K562 (cell line): ENCODE data around the gene FMOD. TPM values are rescaled to one million over a fixed set of nuclear protein-coding genes. Genes with fewer than 3 reads are reported as not detected.

ENCODE experiments used
- GTF2E2 ChIP-seq: fragments of 200-800 bp; sonication (Bioruptor generic); IDR thresholded peaks from 2 replicates; pipeline ENCODE4 v1.6.1; 2016; ENCODE audit warnings: missing genetic modification characterization, missing compliant biosample characterization
- LCOR ChIP-seq: sonication (generic); formaldehyde crosslinking; IDR thresholded peaks from 2 replicates; pipeline ENCODE4 v1.8.0; 2022; ENCODE audit warnings: mild to moderate bottlenecking, missing genetic modification reagents
- PHTF2 ChIP-seq: fragments of 250-450 bp; sonication (Bioruptor Pico); IDR thresholded peaks from 2 replicates; pipeline ENCODE4 v1.5.0; 2021; ENCODE audit warnings: mild to moderate bottlenecking
- RBM14 ChIP-seq: fragments of 200-400 bp; formaldehyde crosslinking; IDR thresholded peaks from 2 replicates; pipeline ENCODE4 v1.6.1; 2018; ENCODE audit warnings: low read depth, mild to moderate bottlenecking, low read length, moderate library complexity, borderline replicate concordance; ENCODE audit not compliant: insufficient read depth
- TCF3 ChIP-seq: sonication (generic); formaldehyde crosslinking; IDR thresholded peaks from 2 replicates; pipeline ENCODE4 v1.4.0; 2020; ENCODE audit warnings: mild to moderate bottlenecking, missing genetic modification reagents
- TFAM ChIP-seq: fragments of 250-450 bp; sonication (Bioruptor Pico); conservative IDR thresholded peaks from 2 replicates; pipeline ENCODE4 v1.5.0; 2021; ENCODE audit warnings: mild to moderate bottlenecking, moderate library complexity
- TOE1 ChIP-seq, 2 experiments: fragments of 450-650 bp in 1 of 2; sonication (generic) in 1 of 2; formaldehyde crosslinking in 1 of 2; IDR thresholded peaks; 2 replicates each; pipeline versions ENCODE4 v1.7.1 to v1.8.0; 2016 to 2022; ENCODE audit warnings: borderline replicate concordance in 2 of 2, mild to moderate bottlenecking in 2 of 2, antibody characterized with exemption in 1 of 2, inconsistent platforms in 1 of 2, low read depth in 1 of 2, missing genetic modification reagents in 1 of 2, moderate library complexity in 1 of 2
- TRIM28 ChIP-seq: fragments of 450-650 bp; IDR thresholded peaks from 2 replicates; pipeline ENCODE4 v1.6.1; 2017
- ZNF263 ChIP-seq: sonication (generic); formaldehyde crosslinking; IDR thresholded peaks from 2 replicates; pipeline ENCODE4 v1.8.0; 2022; ENCODE audit warnings: mild to moderate bottlenecking, missing genetic modification reagents, borderline replicate concordance
- ZNF551 ChIP-seq: fragments of 250-450 bp; sonication (Bioruptor Pico); IDR thresholded peaks from 2 replicates; pipeline ENCODE4 v1.5.0; 2021; ENCODE audit warnings: mild to moderate bottlenecking, moderate library complexity
- polyA plus RNA-seq, 8 experiments: library from polyadenylated mRNA; depleted of rRNA in 4 of 8; stranded (reverse) in 5 of 8; unstranded in 3 of 8; fragments of >200 nt; fragmentation: Nextera tagmentation in 2 of 8; fragmentation: Illumina TruSeq in 1 of 8; extraction: Ambion mirVana in 2 of 8; extraction: Trizol in 1 of 8; gene quantifications; 2 replicates each; pipeline versions ENCODE4 v1.2.1 to v1.2.3, GENCODE V29; 2011 to 2014; ENCODE audit warnings: inconsistent platforms in 1 of 8, missing spikeins in 1 of 8
- total RNA-seq, 7 experiments: library from RNA; depleted of rRNA in 6 of 7; stranded (reverse); fragments of >200 nt in 6 of 7; fragmentation: Illumina TruSeq in 2 of 7; extraction: Trizol in 2 of 7; gene quantifications; 2 replicates each; pipeline versions ENCODE4 v1.2.1 to v1.2.3, GENCODE V29; 2011 to 2021; ENCODE audit warnings: low replicate concordance in 1 of 7
- TF ChIP-seq, protein P1 (sequence below): fragments of 250-450 bp; sonication (Bioruptor Pico); IDR thresholded peaks from 2 replicates; pipeline ENCODE4 v1.8.0; 2021; ENCODE audit warnings: mild to moderate bottlenecking, moderate library complexity
- TF ChIP-seq, protein P2 (sequence below): fragments of 450-650 bp; IDR thresholded peaks from 2 replicates; pipeline ENCODE4 v1.7.1; 2018; ENCODE audit warnings: mild to moderate bottlenecking, low read depth; ENCODE audit not compliant: partially characterized antibody
- TF ChIP-seq, protein P3 (sequence below): fragments of 150-350 bp; conservative IDR thresholded peaks from 2 replicates; pipeline ENCODE4 v1.6.1; 2014; ENCODE audit warnings: low read length
- TF ChIP-seq, protein P4 (sequence below): sonication (generic); formaldehyde crosslinking; IDR thresholded peaks from 2 replicates; pipeline ENCODE4 v1.5.0; 2020; ENCODE audit warnings: missing genetic modification reagents

The FMOD gene
- total and polyA plus RNA-seq, 9 of the 15 experiments (the other 6 are each of a cell fraction or from before 2014, with no cell fraction given), result 0.03 to 0.13 (median 0.03) TPM; not detected in 6

DNA sequence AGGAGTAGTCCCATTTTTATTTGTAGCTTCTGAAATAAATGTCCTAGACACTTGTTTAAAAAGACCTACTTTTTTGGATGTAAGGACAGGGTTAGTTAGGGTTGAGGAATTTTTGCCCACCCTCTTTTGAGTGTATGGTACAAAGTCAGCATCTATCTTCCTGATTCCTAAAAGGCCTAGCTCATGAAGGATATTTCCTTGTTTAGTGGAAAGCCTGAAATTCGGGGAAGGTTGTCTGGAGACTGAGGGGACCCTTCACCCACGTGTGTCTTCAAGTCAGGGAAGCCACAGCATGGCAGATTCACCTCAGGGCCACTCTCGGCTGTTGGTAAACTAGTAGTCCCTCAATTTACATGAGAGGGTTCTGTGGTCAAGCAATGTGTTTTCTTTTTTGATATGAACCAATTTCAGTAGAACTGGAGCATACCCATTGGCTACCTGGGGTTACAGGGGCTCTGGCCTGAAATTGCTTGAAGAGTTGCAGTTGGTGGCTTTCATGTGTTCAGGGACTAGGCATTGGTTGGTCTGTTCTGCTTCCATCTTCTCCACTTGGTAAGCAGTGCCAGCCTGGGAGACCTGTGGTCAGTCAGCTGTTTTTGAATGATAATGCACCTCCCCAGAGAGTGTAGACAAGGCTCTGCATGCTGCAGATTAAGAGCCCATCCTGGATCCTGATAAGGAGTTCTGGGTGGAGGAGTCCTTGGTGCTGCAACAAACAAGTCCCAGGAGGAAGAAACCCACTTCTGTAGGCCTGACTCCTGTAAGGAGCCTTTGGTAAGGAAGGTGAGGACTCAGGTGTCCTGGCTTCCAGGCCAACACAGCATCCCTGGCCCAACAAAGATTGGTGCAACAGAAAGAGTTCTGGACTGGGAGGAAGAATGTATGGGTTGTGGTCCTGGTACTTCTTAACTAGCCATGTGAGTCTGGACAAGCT lies 39.3 kb downstream of the FMOD start (continued):
- TF ChIP-seq, protein P1, sequence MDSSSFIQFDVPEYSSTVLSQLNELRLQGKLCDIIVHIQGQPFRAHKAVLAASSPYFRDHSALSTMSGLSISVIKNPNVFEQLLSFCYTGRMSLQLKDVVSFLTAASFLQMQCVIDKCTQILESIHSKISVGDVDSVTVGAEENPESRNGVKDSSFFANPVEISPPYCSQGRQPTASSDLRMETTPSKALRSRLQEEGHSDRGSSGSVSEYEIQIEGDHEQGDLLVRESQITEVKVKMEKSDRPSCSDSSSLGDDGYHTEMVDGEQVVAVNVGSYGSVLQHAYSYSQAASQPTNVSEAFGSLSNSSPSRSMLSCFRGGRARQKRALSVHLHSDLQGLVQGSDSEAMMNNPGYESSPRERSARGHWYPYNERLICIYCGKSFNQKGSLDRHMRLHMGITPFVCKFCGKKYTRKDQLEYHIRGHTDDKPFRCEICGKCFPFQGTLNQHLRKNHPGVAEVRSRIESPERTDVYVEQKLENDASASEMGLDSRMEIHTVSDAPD (CRISPR knock-in tag), result no peak
- TF ChIP-seq, protein P2, sequence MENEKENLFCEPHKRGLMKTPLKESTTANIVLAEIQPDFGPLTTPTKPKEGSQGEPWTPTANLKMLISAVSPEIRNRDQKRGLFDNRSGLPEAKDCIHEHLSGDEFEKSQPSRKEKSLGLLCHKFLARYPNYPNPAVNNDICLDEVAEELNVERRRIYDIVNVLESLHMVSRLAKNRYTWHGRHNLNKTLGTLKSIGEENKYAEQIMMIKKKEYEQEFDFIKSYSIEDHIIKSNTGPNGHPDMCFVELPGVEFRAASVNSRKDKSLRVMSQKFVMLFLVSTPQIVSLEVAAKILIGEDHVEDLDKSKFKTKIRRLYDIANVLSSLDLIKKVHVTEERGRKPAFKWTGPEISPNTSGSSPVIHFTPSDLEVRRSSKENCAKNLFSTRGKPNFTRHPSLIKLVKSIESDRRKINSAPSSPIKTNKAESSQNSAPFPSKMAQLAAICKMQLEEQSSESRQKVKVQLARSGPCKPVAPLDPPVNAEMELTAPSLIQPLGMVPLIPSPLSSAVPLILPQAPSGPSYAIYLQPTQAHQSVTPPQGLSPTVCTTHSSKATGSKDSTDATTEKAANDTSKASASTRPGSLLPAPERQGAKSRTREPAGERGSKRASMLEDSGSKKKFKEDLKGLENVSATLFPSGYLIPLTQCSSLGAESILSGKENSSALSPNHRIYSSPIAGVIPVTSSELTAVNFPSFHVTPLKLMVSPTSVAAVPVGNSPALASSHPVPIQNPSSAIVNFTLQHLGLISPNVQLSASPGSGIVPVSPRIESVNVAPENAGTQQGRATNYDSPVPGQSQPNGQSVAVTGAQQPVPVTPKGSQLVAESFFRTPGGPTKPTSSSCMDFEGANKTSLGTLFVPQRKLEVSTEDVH, result peak; percentile 28
- TF ChIP-seq, protein P3, sequence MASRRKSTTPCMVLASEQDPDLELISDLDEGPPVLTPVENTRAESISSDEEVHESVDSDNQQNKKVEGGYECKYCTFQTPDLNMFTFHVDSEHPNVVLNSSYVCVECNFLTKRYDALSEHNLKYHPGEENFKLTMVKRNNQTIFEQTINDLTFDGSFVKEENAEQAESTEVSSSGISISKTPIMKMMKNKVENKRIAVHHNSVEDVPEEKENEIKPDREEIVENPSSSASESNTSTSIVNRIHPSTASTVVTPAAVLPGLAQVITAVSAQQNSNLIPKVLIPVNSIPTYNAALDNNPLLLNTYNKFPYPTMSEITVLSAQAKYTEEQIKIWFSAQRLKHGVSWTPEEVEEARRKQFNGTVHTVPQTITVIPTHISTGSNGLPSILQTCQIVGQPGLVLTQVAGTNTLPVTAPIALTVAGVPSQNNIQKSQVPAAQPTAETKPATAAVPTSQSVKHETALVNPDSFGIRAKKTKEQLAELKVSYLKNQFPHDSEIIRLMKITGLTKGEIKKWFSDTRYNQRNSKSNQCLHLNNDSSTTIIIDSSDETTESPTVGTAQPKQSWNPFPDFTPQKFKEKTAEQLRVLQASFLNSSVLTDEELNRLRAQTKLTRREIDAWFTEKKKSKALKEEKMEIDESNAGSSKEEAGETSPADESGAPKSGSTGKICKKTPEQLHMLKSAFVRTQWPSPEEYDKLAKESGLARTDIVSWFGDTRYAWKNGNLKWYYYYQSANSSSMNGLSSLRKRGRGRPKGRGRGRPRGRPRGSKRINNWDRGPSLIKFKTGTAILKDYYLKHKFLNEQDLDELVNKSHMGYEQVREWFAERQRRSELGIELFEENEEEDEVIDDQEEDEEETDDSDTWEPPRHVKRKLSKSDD, result no peak
- TF ChIP-seq TOE1 (IDR thresholded peaks at IDR 0.05; ENCODE audit: borderline replicate concordance) (0 out of 2 replicates have a peak, but pooled peaks have one; percentile 41), TOE1 (CRISPR knock-in tag; IDR thresholded peaks at IDR 0.05; ENCODE audit: borderline replicate concordance, low read depth) (no peak), TCF3 (CRISPR knock-in tag) (peak; percentile 100), ZNF263 (CRISPR knock-in tag) (peak; percentile 67; the same call in 1 of the 2 replicates), RBM14 (no peak), LCOR (CRISPR knock-in tag) (no peak), ZNF551 (CRISPR knock-in tag) (no peak), GTF2E2 (no peak), TFAM (CRISPR knock-in tag) (no peak), PHTF2 (CRISPR knock-in tag) (no peak), TRIM28 (peak; percentile 68; the same call in 1 of the 2 replicates)
- TF ChIP-seq, protein P4, sequence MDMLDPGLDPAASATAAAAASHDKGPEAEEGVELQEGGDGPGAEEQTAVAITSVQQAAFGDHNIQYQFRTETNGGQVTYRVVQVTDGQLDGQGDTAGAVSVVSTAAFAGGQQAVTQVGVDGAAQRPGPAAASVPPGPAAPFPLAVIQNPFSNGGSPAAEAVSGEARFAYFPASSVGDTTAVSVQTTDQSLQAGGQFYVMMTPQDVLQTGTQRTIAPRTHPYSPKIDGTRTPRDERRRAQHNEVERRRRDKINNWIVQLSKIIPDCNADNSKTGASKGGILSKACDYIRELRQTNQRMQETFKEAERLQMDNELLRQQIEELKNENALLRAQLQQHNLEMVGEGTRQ (CRISPR knock-in tag), result no peak
